HPDE6-E6E7 (cell line): ENCODE measurements around the gene RANBP9.

Experiments
- DNase-seq: peaks from one replicate; pipeline ENCODE4 v3.0.0; 2011; ENCODE audit warnings: missing footprints; ENCODE audit errors: extremely low spot score

RANBP9 gene

GRCh38 chr6:13710552-13711323 lies 897 bp downstream of the RANBP9 start:
- DNase-seq, result no peak

DNA sequence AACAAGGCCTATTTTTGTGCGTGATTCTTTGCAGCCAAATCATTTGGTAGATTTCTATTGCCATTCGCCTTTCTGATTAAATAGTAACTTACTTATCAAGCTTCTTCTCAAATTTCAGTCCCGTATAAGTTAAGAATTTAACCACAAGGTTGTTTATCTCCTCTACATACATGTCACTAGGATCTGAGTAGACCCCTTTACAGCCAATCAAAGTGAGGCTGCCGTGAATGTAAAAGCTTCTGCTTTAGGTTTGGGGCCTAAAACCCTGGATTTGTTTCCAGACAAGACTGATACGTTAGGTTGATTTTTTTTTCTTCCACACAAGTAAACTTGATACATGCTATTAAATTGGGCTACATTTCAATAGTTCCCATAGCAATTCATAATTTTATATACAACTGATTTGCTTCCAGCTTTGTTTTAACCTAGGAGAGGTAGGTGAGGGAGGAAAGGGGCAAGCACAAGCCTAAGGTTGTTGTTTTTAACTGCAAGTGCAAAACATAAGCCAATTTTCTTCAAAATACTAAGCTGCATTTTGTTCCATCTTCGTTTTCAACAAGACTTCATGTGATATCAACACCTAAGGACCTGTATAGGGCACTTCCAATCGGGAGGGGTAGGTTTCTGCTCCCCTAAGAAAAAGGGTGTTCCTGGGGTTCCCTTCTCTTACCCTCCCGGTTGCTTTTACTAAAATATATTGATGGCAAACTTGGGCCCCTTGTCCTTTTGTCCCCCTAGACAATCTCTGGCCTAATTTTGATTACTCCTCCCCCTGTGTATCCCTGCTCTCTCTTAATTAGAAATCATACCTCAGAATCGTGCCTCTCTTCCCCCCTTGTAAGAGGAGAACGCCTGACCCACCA lies 1.7 kb downstream of the RANBP9 start:
- DNase-seq, result no peak

DNA sequence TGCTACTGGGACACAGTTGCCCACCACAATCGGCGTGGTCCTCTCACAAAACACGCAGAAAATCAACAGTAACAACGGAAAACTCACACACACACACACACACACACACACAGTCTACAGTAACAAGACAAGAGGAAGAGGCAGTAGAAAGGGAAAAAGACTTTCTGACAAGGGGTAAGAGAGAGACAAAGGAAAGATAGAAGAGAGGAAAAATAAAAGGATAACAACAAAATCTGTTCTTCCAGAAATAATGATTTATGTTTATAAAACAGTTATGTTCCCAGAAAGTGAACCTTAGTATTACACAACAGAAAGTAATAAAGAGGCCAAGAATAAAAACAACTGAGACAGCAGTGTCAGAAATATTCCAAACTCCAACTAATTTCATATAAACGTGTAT lies 2.9 kb downstream of the RANBP9 start:
- DNase-seq, result no peak

DNA sequence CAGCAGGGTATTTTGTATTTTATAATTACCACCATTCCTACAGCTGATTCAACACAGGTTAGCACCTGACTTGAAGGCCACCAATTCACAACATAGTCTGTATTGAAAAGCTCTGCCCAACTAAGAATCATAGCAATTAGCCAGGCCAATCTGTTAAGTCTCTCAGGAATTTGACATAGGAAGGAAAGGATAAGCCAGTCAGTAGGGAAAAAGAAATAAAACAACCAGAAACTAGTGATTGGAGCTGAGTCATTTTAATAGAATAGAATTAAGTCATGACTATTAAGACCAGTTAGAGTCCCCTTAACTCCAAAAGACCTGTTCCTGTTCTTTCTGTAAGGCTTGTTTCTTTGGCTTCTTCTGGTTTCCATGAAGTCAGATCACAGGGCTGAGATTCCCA lies 8.1 kb downstream of the RANBP9 start:
- no peak for DNase-seq

DNA sequence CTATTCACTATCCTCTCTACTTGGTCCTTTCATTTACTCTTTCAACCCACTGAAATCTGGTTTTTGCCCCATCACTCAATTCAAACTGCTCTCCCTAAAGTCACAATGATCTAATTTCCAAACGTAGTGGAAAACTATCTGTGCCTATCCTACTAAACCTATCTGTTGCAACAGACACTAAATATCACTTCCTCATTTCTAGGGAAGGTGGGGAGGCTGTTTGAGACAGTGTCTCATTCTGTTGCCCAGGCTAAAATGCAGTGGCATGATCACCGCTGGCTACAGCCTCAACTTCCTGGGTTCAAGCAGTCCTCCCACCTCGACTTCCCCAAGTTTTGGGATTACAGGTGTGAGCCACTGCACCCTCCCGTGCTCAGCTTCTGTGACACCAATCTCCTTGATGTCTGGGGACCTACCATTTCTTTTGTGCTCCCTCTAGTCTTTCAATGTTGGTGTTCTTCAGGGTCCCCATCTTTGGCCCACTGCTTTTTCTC lies 8.8 kb downstream of the RANBP9 start:
- no peak for DNase-seq

DNA sequence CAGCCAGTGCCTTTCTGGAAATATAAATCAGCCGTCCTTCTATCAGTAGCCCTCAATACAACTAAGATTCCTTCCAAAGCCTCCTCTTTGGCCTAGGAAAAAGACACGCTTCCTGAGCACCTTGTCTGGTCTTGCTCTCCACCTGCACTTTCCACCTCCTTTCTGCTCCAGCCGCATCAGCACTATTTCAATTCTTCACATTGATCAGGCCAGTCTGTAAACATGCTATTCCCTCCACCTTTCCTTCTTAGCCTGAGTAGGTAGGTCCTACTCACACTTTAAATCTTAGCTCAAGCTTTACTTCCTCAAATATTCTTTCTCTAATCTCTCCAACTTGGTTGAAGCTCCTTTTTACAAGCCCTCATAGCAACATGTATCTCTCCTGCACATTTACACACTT lies 11.4 kb downstream of the RANBP9 start:
- DNase-seq, result no peak

- no peak for DNase-seq
These were observed 12.9 kb downstream of the RANBP9 start for GRCh38 chr6:13698715-13699114.

GRCh38 chr6:13697857-13698256 lies 13.8 kb downstream of the RANBP9 start:
- DNase-seq, result no peak

- DNase-seq, result no peak
These were observed 15.4 kb downstream of the RANBP9 start for GRCh38 chr6:13696226-13696625.

- DNase-seq, result no peak
These were observed 16.4 kb downstream of the RANBP9 start for GRCh38 chr6:13695252-13695651.

DNA sequence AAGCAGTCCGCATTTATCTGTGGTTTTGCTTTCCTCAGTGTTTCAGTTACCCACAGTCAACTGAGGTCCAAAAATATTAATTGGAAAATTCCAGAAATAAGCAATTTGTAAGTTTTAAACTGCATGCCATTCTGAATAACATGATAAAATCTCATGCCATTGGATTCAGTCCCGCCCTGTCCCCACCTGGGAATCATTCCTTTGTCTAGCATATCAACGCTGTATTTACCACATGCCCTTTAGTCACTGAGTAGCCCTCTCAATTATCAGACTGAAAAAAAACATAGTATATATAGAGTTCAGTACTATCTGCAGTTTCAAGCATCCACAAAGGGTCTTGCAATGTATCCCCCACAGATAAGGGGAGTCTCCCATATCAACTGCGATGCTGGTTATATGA lies 17.1 kb downstream of the RANBP9 start:
- no peak for DNase-seq

DNA sequence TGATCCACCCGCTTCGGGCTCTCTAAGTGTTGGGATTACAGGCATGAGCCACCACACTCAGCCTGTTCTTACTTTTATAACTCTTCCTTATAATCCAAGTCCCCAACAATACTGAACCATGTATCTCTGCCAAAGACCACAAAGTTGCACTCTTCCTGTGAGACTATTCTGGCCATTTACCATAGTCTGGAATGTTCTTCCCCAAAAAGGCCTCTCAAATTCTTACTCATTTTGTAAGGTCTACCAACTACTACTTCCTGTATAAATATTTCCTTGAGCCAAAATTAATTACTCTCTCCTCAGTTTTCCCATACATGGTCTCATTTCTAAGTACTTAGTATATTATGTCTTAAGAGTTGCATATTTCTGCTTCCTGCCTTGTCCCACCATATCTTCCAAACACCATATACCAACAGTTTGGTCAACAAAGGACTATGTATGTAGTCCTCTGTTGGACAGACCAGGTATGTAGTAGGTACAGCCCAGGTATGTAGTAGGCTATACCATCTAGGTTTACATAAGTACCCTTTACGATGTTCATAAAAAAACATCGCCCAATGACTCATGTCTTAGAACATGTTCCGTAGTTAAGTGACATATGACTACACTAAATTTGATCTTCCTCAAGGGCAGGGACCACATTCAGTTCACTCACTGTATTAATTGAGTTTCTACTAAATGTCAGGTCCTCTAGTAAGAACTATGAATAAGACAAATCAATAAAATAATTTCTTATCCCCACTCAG lies 22.0 kb downstream of the RANBP9 start:
- no peak for DNase-seq

GRCh38 chr6:13688692-13689196 lies 22.9 kb downstream of the RANBP9 start:
- DNase-seq, result no peak

GRCh38 chr6:13687917-13688351 lies 23.7 kb downstream of the RANBP9 start:
- DNase-seq, result no peak

DNA sequence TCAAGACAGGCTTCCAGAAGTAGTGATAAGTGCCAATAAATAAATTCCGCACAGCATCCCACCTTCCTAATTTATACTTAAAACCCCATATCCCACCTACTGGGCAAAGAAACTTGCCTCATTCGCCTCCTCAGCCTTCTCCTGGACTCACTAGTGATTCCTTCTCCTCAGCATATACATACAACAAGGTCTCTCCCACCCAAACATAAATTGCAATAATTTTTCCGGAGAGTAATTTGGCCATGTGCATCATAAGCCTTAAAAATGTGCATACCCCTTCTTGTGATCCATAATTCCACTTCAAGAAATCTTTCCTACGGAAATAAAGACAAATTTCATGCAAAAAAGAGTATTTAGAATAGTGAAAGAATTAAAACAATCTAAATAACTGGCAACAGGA lies 26.8 kb downstream of the RANBP9 start:
- DNase-seq, result no peak

DNA sequence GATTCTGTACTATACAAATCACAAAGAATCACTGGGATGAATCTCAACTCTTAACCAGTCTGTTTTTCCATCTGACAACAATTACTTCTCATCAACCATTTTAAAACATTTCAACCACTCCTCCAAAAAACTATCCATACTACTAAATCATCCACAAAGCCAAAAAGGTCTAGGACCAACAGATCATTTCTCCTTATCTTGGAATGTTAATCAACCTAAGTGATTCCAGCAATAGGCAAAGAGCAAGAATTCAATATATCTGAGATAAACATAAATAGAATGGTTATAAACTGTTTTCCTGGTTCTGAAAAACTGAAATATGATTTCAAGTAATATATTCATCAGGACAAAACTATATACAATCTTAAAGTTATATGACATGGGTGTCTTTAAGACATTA lies 28.6 kb downstream of the RANBP9 start:
- DNase-seq, result no peak

- no peak for DNase-seq
These were observed 29.3 kb downstream of the RANBP9 start for GRCh38 chr6:13682346-13682745.

GRCh38 chr6:13681305-13682061 lies 30.2 kb downstream of the RANBP9 start:
- DNase-seq, result no peak

DNA sequence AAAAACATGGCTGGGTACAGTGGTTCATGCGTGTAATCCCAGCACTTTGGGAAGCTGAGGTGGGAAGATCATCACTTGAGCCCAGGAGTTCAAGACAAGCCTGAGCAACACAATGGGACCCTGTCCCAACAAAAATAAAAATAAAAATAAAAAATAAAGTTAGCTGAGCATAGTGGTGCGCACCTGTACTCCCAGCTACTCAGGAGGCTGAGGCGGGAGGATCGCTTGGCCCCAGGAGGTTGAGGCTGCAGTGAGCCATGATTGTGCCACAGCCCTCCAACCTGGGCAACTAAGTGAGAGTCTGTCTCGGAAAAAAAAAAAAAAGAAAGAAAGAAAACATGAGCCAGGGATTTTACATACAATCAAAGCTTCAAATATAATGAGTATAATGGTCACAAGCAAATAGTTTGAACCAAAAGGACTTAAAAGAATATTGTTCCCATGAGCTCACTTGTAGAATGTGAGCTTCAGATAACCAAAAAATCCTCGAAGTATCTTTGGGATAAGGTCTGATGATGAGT lies 31.1 kb downstream of the RANBP9 start:
- no peak for DNase-seq

DNA sequence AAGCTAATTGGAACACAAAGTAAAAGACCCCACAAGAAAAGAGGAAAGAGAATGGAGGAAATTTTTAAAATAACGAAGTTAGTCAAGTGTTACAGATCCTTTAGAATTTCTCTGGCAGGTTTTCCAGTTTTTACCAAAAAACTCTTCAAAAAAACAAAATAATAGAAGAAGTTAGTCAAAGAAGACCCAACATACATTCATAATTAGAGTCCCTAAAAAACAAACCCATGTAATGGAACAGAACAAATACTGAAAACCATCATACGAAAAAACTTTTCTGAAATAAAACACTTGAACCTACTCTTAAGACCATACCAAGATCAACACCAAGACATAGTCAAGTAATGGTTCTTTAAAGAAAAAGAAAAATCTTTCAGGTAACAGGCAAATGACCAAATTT lies 31.6 kb downstream of the RANBP9 start:
- no peak for DNase-seq
